Daoy (cell line): Measurements from ENCODE around the gene TMEM200A. TPM values are rescaled to one million over a fixed set of nuclear protein-coding genes. Genes with fewer than 3 reads are reported as not detected.
"Not testable (repeated sequence)": the region's sequence is repeated elsewhere in the genome, so short reads cannot be mapped to it uniquely, and the experiment has no call there.

Source experiments
- DNase-seq: peaks from one replicate; pipeline ENCODE4 v3.0.0-alpha.2; 2015; ENCODE audit warnings: low read depth
- total RNA-seq: library from RNA; depleted of rRNA; stranded (reverse); fragments of >200 nt; shearing (Covaris generic); gene quantifications from 2 replicates; pipeline ENCODE4 v1.2.3, GENCODE V29; 2014; rRNA removed

The TMEM200A gene
- not detected in 2 replicates for total RNA-seq

- DNase-seq, result no peak
Observed at GRCh38 chr6:130365166-130366106, at the start of gene TMEM200A. Gene TMEM200A (plus strand): TSS chr6:130366017. CDS start chr6:130440423, 74,406 bp downstream.

DNA sequence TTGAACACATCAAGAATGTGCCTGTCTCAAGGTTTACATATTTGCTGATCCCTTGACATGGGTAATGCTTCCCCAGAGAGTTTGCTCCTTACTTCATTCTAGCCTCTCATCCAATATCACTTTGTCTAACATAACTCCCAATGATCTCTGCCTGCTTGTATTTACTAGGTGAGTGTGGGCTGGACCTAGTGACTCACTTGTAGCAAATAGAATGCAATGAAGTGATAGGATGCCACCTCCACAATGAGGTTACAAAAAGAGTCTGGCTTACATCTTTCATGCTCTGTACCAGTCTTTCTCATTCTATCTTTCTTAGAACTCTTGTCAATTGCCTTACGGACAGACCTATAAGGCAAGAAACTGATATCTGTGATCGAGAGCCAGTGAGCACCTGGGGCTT is 44.9 kb upstream of the TMEM200A start:
- no peak for DNase-seq

- DNase-seq, result no peak
Observed at GRCh38 chr6:130322673-130323268, 43.0 kb upstream of the TMEM200A start.

DNA sequence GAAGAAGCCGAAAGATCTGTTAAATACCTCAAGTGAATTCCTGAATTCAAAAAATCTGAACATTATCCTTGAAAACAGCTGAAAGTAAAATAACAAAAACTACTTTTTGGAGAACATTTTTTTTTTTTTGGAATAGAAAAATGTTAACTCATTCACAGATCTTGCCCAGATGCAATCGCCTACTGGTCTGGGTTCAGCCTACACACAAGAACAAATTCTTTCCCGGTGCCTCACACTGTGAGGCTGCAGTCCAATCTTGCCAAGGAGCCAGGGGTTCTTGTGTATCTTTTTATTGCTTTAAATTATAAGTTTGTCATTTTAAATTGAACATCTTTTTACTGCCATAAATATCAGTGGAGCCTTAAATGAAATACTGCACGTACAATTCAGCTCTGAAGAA is 41.2 kb upstream of the TMEM200A start:
- no peak for DNase-seq

GRCh38 chr6:130326496-130326895 is 39.3 kb upstream of the TMEM200A start:
- DNase-seq, result no peak

- no peak for DNase-seq
Observed at GRCh38 chr6:130337534-130337933, 28.3 kb upstream of the TMEM200A start.

DNA sequence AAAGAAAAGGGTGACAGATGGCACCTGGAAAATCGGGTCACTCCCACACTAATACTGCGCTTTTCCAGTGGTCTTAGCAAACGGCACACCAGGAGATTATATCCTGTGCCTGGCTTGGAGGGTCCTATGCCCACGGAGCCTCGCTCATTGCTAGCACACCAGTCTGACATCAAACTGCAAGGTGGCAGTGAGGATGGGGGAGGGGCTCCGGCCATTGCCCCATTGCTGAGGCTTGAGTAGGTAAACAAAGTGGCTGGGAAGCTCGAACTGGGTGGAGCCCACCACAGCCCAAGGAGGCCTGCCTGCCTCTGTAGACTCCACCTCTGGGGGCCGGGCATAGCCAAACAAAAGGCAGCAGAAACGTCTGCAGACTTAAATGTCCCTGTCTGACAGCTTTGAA is 19.5 kb upstream of the TMEM200A start:
- DNase-seq, result not testable (repeated sequence)

DNA sequence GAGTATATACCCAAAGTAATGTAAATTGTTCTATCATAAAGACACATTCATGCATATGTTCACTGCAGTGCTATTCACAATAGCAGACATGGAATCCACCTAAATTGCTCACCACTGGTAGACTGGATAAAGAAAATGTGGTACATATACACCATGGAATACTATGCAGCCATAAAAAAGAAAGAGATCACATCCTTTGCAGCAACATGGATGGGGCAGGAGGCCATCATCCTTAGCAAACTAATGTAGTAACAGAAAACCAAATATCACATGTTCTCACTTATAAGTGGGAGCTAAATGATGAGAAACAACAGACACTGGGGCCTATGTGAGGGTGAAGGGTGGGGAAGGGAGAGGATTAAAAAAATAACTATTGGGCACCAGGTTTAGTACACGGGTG is 11.5 kb upstream of the TMEM200A start:
- no peak for DNase-seq

DNA sequence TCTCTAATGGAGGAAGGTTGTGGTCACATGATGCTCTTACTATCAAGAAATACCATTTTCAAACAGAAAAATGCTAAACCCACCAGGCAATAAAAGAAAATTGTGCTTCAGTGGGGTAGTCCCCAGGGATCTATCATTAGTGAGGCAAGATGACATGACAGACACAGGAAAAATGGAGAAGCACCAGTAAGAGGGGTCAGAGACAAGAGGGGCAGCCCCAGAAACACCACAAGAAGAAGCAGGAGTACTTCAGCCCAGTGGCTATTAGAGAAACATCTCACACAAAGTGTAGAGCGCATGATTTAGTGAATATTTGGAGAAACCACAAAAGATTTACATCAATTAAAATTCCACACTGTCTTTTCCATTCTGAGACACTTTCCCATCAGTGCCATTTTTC is 10.2 kb upstream of the TMEM200A start:
- no peak for DNase-seq

DNA sequence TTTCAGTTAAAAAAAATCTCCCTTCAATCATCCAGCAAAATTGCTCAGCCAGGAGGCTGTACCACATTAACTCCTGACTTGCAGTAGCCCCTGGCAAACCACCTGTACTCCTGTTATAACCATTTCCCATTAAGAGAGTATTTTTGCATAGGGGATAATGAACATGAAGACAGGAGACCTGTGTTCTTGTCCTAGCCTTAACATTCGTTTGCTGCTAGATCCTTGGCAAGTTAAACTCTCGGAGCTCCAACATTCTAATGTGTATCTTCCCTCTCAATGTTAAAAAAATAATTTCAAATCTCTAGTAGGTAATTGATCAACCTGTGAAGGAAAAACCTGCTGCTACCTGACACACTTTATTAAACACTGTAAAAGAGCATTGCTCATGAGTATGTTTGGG is 8.4 kb upstream of the TMEM200A start:
- no peak for DNase-seq

DNA sequence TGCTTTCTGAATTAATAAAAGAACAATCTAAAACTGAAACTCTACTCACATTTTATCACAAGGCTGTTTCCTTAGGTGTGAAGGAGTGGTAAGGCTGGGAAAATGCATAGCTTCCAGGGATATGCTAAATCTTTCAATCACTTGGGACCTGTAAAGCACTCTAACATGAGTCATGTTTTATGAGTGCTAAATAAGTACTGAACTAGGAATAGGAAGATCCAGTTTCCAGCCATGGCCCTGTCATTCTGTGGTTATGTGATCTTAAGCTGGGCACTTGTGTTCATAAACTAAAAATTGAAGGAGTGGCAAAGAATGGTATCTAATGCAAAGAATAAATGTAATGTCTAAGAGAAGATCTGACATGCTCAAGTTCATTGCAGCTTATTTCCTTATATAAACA is 6.1 kb upstream of the TMEM200A start:
- DNase-seq, result no peak

DNA sequence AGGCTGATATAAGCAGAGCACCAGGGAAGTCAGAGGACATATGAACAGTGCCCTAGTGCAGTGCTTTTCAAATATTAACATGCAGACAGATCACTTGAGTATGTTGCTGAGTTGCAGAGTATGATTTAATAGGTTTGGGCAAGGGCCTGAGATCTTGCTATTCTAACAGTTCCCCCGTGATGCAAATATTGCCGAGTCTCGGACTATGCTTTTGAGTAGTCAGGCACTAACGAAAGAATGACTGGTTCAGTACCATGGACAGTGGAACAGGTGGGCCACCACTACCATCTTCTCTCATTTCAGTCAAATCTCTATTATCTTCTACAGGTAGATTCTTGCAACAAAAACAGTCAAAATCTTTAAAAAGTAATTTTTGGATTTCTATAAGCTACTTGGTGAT is 3.7 kb upstream of the TMEM200A start:
- DNase-seq, result no peak

DNA sequence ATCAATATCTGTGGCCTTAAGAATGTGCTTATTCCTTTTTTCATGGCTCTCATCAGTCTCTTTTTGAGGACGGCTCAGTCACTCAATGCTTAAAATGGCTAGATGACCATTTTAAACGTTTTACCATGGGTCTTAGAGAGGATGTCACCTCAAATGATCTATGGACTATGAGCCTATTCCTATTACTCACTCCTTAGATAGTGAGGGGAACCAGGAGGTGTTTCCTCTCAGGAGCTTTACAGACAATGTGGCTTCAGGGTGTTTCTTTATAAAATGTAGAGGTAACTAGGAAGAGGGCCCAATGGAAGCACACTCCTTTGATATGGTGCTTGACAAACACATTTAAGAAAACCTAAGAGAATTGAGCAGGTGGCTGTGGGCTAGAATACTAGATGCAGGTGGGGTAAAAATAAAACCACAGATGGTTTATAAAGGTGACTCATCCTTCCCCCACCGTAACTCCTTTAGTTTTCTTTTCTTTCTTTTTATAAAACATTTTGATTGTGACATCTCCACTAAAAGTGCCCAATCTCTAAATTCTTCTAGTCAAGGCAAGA is 1.5 kb upstream of the TMEM200A start:
- DNase-seq, result no peak

DNA sequence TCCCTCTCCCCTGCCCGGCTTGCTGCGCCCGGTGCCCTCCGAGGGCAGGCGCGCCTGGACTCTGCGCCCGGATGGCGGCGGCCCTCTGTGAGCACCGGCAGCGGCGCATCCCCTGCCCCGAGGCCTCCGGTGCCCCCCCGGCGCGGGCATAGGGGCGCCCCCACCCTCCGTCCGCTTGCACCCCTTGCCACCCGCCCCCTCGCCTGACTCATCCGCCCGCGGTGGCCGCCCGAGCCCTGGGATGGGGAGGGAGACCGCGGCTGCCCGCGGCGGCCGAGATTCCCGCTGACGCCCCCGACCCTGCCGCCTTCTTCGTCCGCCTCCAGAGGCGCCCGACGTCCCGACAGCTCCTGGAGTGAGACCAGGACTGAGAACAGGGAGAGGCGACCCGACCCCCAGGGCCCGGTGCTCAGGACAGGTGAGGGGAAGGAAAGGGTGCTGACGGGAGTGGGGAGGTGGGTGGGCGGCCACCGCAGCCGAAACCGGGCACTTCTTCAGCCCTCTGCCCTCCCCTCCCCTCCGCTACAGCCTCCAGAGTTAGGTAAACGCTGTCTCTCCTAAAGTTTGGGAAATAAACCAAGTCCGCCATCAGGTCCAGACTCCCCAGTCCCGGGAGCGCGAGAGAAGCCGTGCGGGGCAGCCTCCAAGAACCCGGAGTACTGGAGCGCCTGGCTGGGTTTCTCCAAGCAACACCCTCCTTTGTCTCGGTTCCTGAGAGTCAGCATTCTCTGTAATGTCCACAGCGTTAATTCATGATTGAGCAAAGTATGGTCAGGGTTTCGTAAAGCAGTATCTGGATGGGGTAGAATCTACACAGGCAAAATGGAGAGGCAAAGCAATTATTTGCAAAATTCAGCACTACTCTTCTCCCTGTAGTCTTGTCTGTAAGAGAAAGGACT is 539 bp downstream of the TMEM200A start:
- DNase-seq, result no peak

GRCh38 chr6:130367767-130368166 is 1.9 kb downstream of the TMEM200A start:
- DNase-seq, result no peak

GRCh38 chr6:130368576-130368975 is 2.8 kb downstream of the TMEM200A start:
- DNase-seq, result no peak

DNA sequence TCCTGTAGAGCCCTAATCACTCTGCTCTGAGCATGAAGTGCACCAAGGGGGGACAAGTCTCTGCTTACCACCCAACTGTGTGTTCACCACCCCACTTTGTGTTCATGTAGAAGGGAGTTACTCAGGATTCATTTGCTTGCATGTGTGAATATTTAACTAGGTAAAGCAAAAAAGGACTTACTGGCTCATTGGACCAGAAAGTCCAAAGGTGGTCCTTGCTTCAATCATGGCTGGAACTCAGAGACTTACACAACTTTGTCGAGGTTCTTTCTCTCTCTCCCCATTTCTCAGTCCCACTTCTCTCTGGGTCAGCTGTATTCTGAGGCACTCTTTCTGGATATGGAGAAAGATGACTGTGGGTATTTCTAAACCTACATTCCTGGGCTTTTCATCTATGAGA is 4.0 kb downstream of the TMEM200A start:
- no peak for DNase-seq

DNA sequence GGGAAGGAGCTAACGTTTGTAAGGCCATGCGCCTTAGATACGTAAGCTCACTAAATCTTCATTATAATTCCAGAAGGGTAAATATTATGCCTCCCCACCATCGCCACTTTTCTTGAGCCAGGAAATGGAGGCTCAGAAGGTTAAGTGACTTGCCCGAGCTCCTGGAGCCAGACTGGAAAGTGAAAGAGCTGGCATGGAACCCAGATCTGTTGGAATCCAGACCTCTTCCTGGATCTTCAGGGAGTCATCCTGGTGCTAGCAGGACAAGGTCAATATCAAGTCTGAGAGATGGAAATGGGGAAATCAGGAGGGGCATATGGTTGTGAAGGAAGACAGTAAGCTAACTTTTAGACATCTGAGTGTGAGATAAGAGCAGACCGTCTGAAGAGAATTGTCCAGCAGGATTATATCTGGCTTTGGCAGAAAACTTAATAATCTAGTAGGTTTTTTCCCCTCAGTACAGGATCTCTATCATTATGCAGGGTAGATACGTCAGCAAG is 6.2 kb downstream of the TMEM200A start:
- no peak for DNase-seq

DNA sequence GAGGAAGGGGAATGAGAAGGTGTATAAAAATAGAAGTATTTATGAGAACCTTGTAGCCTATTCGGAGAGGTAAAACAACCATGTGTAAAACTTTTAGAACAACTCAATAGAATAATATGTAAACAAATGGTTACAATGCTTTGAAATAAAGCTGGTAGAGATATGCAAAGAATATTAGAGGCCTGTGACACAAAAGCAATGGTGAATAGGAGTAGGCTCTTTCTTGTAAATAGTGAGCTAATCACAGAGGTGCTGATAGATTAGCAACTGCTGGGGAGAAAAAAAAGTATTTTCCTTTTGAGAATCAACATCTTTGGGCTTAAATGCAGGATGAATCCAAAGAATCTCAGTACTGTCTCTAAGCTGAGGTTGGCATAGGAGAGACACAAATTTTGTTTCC is 7.0 kb downstream of the TMEM200A start:
- DNase-seq, result no peak

DNA sequence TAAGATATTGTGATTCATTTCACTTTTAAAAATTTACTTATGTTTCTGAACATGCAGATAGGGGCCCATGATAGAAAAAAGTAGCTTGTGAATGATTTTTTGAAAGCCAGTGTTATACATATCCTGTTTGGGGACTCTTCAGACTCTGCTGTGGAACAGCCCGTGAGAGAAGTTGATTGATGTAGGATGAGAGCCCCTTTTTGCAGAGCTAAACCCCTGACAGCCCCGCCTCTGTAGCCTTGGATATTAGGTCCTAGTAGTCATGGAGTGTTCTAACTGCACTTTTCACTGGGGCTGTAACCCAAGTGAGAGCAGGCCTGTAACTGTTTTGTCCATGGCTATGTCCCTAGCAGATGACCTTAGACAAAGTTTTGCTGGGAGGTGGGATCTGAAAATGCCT is 8.2 kb downstream of the TMEM200A start:
- no peak for DNase-seq

- no peak for DNase-seq
Observed at GRCh38 chr6:130376936-130377335, 11.1 kb downstream of the TMEM200A start.

DNA sequence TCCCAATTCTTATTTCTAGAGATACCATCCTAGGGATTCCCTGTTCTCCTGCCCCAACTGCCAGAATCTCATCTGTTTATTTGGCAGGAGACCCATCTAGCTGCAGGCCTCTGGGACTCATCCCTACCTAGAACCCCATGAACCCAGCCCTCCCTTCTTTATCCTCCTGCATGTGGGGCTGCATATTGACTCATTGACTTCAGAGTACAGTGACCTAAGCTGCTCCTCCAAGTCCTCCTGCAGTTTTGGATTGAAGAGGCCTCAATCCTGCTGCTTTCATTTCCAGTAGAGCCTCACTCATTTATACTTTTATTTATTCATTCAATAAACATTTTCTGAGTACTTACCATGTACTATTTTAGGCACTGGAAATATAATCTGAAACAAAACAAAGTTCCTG is 11.6 kb downstream of the TMEM200A start:
- DNase-seq, result no peak
